ENCODE results near the gene USP46. TPM values are rescaled to one million over a fixed set of nuclear protein-coding genes. Genes with fewer than 3 reads are reported as not detected.

The USP46 gene
- total and polyA plus RNA-seq, 2 of the 8 experiments (the other 6 are each of a cell fraction or from before 2014, with no cell fraction given) = 10.6 to 62.4 TPM

- TF ChIP-seq USF2 (IDR thresholded peaks at IDR 0.05; ENCODE audit: low read length) (peak; percentile 41), TEAD4 (IDR thresholded peaks at IDR 0.05; ENCODE audit: low read depth, low read length) (no peak), CHD2 (IDR thresholded peaks at IDR 0.05; ENCODE audit: low read length) (no peak), RAD21 (IDR thresholded peaks at IDR 0.05 in 1 of 2, conservative IDR thresholded peaks at IDR 0.05 in 1 of 2; ENCODE audit: low read depth in 2 of 2, low read length in 2 of 2) (peak; percentile 12 to 43; a peak in 3 of 4 replicates), POU5F1 (IDR thresholded peaks at IDR 0.05; ENCODE audit: low read depth, low read length) (no peak), SIN3A (conservative IDR thresholded peaks at IDR 0.05 in 1 of 2, IDR thresholded peaks at IDR 0.05 in 1 of 2; ENCODE audit: low read depth in 1 of 2, low read length in 2 of 2) (peak; percentile 39 to 71; a peak in 1 of 4 replicates), CEBPB (IDR thresholded peaks at IDR 0.05; ENCODE audit: low read depth, low read length) (peak; percentile 46; the same call in 1 of the 2 replicates), CHD7 (IDR thresholded peaks at IDR 0.05; ENCODE audit: insufficient replicate concordance, low read length) (no peak)
Measured at GRCh38 chr4:52657618-52658501, 1.2 kb downstream of the USP46 start (continued).
